Esophagus squamous epithelium (tissue), 5 donors: ENCODE results near the gene SLC35F3. TPM values are rescaled to one million over a fixed set of nuclear protein-coding genes. Genes with fewer than 3 reads are reported as not detected.

Experiments used
- DNase-seq: peaks from one replicate; lab custom pipeline; 2025; lab: John Stamatoyannopoulos, UW
- H3K27ac ChIP-seq, 4 donors: fragments of 200-600 bp; sonication (generic); one replicate each; pipeline ENCODE4 v1.5.1; 2016 to 2019; ENCODE audit warnings: mild to moderate bottlenecking in 1 of 4
- H3K27me3 ChIP-seq, 4 donors: fragments of 200-600 bp; sonication (generic); 1 replicate in 3 of 4; 2 replicates in 1 of 4; pipeline versions ENCODE4 v1.5.1 to v1.6.0; 2017 to 2021; ENCODE audit warnings: antibody characterized with exemption in 1 of 4
- H3K36me3 ChIP-seq, 3 donors: fragments of 200-600 bp; sonication (generic); one replicate each; pipeline ENCODE4 v1.5.1; 2016 to 2019
- H3K4me1 ChIP-seq, 3 donors: fragments of 200-600 bp; sonication (generic); one replicate each; pipeline ENCODE4 v1.5.1; 2017 to 2019
- H3K4me3 ChIP-seq, 4 donors: fragments of 200-600 bp; sonication (generic); 1 replicate in 3 of 4; 2 replicates in 1 of 4; pipeline ENCODE4 v1.5.1; 2016 to 2019; ENCODE audit warnings: mild to moderate bottlenecking in 2 of 4, moderate library complexity in 1 of 4
- H3K9me3 ChIP-seq, 3 donors: fragments of 200-600 bp; sonication (generic); one replicate each; pipeline ENCODE4 v1.5.1; 2016 to 2019
- POLR2A ChIP-seq, 4 donors: fragments of 450-650 bp; IDR thresholded peaks; one replicate each; pipeline ENCODE4 v1.6.1; 2017; ENCODE audit warnings: antibody characterized with exemption in 4 of 4, mild to moderate bottlenecking in 4 of 4, moderate library complexity in 3 of 4
- WGBS, 2 donors: methylation state at CpG; one replicate each; pipeline ENCODE4 v1.1.5; 2018; 5-methylcytosine and 5-hydroxymethylcytosine counted together
- intact Hi-C: fragments of 100-400 bp; cut with DNase I; formaldehyde crosslinking; loops from one replicate; pipeline ENCODE4 v1.15.0; 2022
- total RNA-seq, 4 donors: library from RNA; depleted of rRNA; stranded (reverse); fragments of >200 nt; gene quantifications; one replicate each; pipeline ENCODE4 v1.1.0, GENCODE V29; 2016
- TF ChIP-seq, protein P1 (sequence below), 6 experiments: fragments of 450-650 bp in 4 of 6; fragments of 200-600 bp in 2 of 6; sonication (generic) in 2 of 6; IDR thresholded peaks; one replicate each; pipeline ENCODE4 v1.5.1; 2016 to 2019; ENCODE audit warnings: antibody characterized with exemption in 6 of 6, mild to moderate bottlenecking in 4 of 6, moderate library complexity in 4 of 6
- donor health status: DM: yes; HTN: yes; CAD: no.

Gene SLC35F3
- total RNA-seq, 4 donors from 2014 or later: 0.13 to 0.99 (median 0.55) TPM

- TF ChIP-seq, protein P1, sequence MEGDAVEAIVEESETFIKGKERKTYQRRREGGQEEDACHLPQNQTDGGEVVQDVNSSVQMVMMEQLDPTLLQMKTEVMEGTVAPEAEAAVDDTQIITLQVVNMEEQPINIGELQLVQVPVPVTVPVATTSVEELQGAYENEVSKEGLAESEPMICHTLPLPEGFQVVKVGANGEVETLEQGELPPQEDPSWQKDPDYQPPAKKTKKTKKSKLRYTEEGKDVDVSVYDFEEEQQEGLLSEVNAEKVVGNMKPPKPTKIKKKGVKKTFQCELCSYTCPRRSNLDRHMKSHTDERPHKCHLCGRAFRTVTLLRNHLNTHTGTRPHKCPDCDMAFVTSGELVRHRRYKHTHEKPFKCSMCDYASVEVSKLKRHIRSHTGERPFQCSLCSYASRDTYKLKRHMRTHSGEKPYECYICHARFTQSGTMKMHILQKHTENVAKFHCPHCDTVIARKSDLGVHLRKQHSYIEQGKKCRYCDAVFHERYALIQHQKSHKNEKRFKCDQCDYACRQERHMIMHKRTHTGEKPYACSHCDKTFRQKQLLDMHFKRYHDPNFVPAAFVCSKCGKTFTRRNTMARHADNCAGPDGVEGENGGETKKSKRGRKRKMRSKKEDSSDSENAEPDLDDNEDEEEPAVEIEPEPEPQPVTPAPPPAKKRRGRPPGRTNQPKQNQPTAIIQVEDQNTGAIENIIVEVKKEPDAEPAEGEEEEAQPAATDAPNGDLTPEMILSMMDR (IDR thresholded peaks at IDR 0.05): no peak
- TF ChIP-seq POLR2A (IDR thresholded peaks at IDR 0.05): no peak
- no peak overlapping the region for H3K4me3 ChIP-seq
- no peak for DNase-seq
- H3K9me3 ChIP-seq: no peaks in the 10 kb centered on the region
- intact Hi-C loops: no loop called here
- H3K36me3 ChIP-seq: no peaks in the 10 kb centered on the region
- H3K27ac ChIP-seq: no peak overlapping the region
- no peaks in the 10 kb centered on the region for H3K4me1 ChIP-seq
- H3K27me3 ChIP-seq: peaks cover 0 to 20% (median 0%) of the 10 kb centered on the region in 4 donors
- WGBS, 2 donors: 72 to 89% methylated on average over 2 of the region's 2 CpGs
Measured at GRCh38 chr1:234141006-234141405, 236.5 kb downstream of the SLC35F3 start.

DNA sequence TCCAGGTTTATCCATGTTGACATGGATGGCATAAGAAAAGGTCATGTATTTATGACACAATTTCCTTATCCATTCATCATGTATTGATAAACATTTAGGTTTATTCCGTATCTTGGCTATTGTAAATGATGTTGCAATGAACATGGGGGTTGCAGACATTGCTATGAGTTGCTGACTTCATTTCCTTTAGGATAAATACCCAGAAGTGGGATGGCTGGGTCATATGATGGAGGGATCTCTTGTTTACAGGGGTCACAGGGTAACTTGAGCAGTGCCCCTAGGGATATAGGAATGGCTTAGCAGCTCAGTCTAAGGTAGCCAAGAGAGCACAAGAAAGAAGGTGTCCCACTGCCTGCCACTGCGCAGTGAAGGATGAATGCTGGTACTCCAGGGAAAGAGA is 239.2 kb downstream of the SLC35F3 start:
- H3K4me3 ChIP-seq: no peak overlapping the region
- H3K36me3 ChIP-seq: no peaks in the 10 kb centered on the region
- DNase-seq: no peak
- WGBS, 2 donors: 69 to 77% methylated on average over 2 of the region's 2 CpGs
- no peaks in the 10 kb centered on the region for H3K4me1 ChIP-seq
- TF ChIP-seq POLR2A (IDR thresholded peaks at IDR 0.05): no peak
- TF ChIP-seq, protein P1 (IDR thresholded peaks at IDR 0.05): no peak
- intact Hi-C loops: no loop called here
- no peak overlapping the region for H3K27ac ChIP-seq
- H3K9me3 ChIP-seq: no peaks in the 10 kb centered on the region
- peaks cover 0 to 33% (median 0%) of the 10 kb centered on the region in 4 donors for H3K27me3 ChIP-seq

DNA sequence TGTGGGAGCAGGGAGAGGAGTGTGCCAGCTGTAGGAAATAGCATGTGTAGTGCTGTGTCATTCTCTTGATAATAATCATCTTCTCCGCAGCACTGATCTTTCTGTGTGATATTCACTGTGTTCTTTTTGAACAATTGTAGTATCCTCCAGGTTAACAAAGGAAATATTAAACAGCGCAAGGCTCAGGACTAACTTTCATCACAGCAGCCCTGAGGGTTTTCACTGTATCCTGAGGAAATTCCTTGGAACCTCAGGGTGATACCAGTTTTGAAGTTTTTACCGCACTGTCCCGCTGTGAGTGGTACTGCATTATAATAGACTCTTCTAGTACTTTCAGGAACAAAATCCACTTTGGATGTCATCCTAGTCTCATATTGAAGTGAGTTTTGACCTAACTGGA is 240.4 kb downstream of the SLC35F3 start:
- TF ChIP-seq, protein P1 (IDR thresholded peaks at IDR 0.05): no peak
- no peak for TF ChIP-seq POLR2A (IDR thresholded peaks at IDR 0.05)
- intact Hi-C loops: no loop called here

GRCh38 chr1:234148350-234148749 is 243.9 kb downstream of the SLC35F3 start:
- Histone ChIP-seq H3K36me3 (no peaks in the 10 kb centered on the region), H3K27me3 (peaks cover 0 to 30% (median 0%) of the 10 kb centered on the region in 4 donors), H3K4me1 (no peaks in the 10 kb centered on the region), H3K9me3 (no peaks in the 10 kb centered on the region), H3K4me3 (no peak overlapping the region), H3K27ac (no peak overlapping the region)
- TF ChIP-seq, protein P1 (IDR thresholded peaks at IDR 0.05): no peak
- no peak for TF ChIP-seq POLR2A (IDR thresholded peaks at IDR 0.05)
- no peak for DNase-seq
- 52 to 66% methylated on average over 3 of the region's 3 CpGs for whole genome bisulfite sequencing, 2 donors
- intact Hi-C loops: no loop called here

More for the DNA sequence above, 240.4 kb downstream of the SLC35F3 start:
- Histone ChIP-seq H3K9me3 (no peaks in the 10 kb centered on the region), H3K4me1 (no peaks in the 10 kb centered on the region), H3K4me3 (no peak overlapping the region), H3K27ac (no peak overlapping the region), H3K36me3 (no peaks in the 10 kb centered on the region), H3K27me3 (peaks cover 0 to 39% (median 0%) of the 10 kb centered on the region in 4 donors)
- no peak for DNase-seq
- WGBS, 2 donors: 82 to 87% methylated on average over 4 of the region's 4 CpGs

- Histone ChIP-seq H3K4me1 (no peaks in the 10 kb centered on the region), H3K27me3 (peaks cover 0 to 25% (median 0%) of the 10 kb centered on the region in 4 donors), H3K9me3 (no peaks in the 10 kb centered on the region), H3K4me3 (no peak overlapping the region), H3K36me3 (no peaks in the 10 kb centered on the region), H3K27ac (no peak overlapping the region)
- no peak for DNase-seq
- intact Hi-C loops: no loop called here
- TF ChIP-seq POLR2A (IDR thresholded peaks at IDR 0.05): no peak
- TF ChIP-seq, protein P1 (IDR thresholded peaks at IDR 0.05): no peak
- WGBS, 2 donors: 69 to 80% methylated on average over 1 of the region's 1 CpG
Measured at GRCh38 chr1:234148816-234149215, 244.3 kb downstream of the SLC35F3 start.
